ENCODE results near the gene DLX4.

DNA sequence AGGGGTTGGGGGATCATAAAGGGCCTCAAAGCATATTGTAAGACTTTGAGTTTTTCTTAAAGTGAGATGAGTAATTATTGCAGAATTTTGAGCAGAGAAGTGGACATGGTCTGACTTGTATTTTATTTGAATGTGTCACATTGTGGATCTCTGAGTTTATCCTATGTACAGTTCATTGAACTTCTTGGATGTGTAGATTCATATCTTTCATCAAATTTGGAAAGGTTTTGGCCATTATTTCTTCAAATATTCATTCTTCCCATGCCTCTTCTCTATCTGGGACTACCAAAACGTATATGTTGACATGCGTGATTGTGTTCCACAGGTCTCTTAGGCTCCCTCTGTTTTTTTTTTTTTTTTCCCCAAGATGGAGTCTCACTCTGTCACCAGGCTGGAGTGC, 40.3 kb downstream of the DLX4 start:
- TF ChIP-seq POLR2AphosphoS5 (IDR thresholded peaks at IDR 0.05) (no peak), RAD21 (conservative IDR thresholded peaks at IDR 0.05) (no peak)
- TF ChIP-seq, protein P1, sequence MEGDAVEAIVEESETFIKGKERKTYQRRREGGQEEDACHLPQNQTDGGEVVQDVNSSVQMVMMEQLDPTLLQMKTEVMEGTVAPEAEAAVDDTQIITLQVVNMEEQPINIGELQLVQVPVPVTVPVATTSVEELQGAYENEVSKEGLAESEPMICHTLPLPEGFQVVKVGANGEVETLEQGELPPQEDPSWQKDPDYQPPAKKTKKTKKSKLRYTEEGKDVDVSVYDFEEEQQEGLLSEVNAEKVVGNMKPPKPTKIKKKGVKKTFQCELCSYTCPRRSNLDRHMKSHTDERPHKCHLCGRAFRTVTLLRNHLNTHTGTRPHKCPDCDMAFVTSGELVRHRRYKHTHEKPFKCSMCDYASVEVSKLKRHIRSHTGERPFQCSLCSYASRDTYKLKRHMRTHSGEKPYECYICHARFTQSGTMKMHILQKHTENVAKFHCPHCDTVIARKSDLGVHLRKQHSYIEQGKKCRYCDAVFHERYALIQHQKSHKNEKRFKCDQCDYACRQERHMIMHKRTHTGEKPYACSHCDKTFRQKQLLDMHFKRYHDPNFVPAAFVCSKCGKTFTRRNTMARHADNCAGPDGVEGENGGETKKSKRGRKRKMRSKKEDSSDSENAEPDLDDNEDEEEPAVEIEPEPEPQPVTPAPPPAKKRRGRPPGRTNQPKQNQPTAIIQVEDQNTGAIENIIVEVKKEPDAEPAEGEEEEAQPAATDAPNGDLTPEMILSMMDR (IDR thresholded peaks at IDR 0.05; ENCODE audit: poor library complexity, severe bottlenecking) = no peak
